Stimulated activated CD4-positive, alpha-beta T cell treated with anti-CD3 and anti-CD28 coated beads, Interleukin-2, amount 100 ng/mL, for 48 hours (primary cell): Measurements from ENCODE around the gene STK40.
A peak's percentile ranks its signal among the peaks of the same experiment; 100 is the strongest.

ENCODE experiments used
- DNase-seq, 2 donors: peaks; one replicate each; pipeline ENCODE4 v3.0.0-alpha.2; 2020

The STK40 gene

DNA sequence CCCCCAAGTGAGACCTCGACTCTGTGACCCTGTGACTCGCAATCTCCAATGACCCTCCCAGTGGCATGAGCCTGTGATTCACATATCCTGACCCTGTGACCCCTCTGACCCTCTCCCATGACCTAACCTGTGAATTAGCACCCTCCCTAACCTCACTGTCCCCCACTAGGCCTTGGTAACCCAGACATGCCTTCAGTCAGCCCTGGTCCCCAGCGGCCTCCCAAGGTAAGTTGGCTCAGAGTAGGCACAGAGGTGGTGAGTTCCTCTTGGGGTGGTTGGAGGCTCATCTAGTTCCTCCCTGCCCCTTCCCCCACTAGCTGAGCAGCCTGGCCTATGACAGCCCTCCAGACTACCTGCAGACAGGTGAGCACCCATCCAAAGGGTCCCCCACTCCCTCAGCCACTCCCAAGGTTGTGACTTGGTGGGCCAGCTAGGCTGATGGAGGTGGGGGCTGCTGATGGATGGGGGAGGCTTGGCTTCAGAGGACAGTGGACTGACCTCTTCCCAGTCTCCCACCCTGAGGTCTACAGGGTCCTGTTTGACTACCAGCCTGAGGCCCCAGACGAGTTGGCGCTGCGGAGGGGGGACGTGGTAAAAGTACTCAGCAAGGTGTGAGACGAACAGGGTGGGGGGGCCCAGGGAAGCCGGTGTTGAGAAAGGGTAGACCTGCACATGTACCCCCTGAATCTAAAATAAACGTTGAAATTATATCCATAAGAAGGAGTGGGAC, 78.0 kb downstream of the STK40 start:
- no peak for DNase-seq

DNA sequence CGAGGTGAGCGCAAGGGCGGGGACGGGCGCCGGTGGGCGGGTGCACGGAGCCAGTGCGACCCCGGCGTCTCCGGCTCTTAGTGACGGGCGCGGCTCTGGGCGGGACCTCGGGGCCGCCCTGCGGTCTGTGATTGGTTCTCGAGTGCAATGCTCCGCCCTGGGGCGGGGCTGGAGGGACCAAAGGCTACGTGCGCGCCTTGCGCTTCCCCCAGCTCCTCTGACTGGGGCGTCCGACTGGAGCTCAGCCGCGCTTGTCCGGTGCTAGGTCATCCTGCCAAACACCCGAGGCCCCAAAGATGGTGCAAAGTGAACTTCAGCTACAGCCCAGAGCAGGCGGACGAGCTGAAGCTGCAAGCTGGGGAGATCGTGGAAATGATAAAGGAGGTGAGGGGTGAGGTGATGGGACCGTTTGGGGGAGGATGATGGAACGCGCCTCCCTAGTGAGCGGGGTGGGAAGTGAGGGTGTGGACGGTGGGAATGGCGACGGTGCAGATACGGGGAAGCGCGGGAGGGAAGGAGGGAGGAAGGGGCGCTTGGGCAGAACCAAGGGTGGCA, 78.7 kb downstream of the STK40 start:
- DNase-seq, result peak; percentile 87 to 91

DNA sequence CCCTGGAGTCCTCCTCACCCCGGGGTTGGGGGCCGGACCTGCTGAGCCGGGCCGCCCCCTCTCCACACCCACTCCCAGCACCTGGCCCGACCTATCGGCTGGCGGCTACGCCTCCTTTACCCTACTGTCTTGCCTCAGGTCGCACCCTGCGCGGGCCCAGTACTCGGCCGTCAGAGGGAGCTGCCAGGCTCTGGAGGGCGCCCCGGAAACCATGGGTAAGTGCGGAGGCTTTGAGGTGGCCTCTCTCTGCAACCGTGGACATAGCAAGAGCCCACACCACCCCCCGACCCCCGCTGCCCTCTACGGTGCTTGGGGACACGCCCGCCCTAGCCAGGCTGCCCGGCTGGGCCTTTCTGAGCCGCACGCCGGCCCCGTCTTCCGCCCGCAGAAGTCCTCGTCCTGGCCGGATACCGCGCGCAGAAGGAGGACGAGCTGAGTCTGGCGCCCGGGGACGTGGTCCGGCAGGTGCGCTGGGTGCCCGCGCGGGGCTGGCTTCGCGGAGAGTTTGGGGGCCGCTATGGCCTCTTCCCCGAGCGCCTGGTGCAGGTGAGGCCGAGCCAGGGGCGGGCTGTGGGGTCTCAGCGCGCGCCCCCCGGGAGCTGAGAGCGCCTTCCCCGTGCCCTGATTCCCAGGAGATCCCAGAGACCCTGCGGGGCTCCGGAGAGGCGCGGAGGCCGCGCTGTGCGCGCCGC, 79.4 kb downstream of the STK40 start, which contains the start of gene SH3D21:
TSS of gene SH3D21 (plus strand) at position 159 of the 692 bp plus-strand sequence. CDS start at position 212, 53 bp downstream.
- DNase-seq, result no peak

DNA sequence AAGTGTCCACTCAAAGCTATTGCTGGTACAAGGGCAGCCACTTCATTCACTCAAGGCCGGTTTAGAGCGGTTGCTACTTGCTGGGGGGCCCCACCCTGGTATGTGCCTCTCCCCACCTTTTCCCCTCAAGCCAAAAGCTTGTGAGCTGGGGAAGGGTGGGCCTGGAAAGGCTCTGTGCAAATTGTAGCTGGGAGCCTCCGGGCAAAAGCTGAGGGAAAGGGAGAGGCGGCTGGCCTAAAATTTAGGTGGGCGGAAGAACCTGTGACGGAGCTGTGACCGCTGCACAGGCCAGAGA, 79.9 kb downstream of the STK40 start:
- DNase-seq, result no peak

DNA sequence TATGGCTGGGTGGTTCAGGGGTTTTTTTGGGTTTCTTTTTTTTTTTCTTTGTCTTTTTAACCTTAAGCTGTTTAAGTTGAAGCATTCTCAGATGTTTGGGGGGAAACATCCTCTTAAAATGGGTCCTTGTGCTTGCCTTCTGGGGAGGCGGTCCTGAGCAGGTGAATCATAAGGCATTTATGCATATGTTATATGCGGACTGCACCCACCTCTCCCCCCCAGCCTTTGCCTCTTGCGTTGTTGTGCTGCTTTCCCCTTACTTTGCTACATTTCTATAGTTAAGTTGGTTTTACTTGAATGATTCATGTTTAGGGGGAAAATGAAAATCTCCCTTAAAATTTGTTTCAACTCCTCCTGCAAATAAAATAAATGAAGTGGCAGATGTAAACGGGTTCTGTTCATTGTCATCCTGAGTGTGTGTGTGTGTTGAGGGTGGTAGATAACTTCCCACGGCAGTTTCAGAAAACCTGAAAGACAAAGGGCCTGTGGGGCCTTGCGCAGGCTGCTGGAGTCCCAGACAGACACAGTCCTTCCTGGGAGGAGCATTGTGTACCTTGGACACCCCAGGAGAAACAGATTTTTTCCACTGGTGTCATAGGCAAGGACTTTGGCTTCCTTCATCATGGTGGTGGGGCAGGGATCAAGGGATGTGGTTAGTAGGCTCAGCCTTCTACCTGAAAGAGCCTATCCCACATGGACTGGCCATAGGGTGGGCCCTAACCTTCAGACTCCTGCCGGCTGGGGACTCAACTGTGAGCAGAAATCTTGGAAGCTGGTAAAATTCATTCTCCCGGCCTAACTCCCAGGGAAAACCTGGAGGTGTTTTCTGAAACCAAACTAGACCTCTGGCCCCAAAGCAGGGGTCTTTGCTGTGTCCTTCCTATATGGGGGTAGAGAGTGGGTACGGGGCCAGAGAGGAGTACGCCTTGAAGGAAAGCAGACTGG, 80.5 kb downstream of the STK40 start:
- DNase-seq, result no peak

DNA sequence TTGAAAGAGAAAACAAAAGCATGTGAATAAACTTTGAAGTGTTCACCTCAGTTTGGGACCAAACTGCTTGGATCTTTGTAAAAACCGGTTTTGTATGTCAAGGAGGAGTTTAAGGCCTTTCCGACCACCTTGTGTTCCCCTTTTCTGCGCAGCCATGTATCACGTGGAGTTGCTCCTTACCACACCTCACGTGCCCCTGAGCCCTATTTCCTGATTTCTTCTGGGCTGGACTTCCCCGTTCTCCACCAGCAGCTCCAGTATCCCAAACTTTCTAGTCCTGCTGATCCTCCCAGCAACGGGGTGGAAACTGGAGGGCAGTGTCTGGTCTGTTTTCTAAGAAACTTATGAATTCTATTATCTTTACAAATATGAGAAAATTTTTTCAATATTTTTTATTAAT, 81.2 kb downstream of the STK40 start:
- DNase-seq, result no peak

DNA sequence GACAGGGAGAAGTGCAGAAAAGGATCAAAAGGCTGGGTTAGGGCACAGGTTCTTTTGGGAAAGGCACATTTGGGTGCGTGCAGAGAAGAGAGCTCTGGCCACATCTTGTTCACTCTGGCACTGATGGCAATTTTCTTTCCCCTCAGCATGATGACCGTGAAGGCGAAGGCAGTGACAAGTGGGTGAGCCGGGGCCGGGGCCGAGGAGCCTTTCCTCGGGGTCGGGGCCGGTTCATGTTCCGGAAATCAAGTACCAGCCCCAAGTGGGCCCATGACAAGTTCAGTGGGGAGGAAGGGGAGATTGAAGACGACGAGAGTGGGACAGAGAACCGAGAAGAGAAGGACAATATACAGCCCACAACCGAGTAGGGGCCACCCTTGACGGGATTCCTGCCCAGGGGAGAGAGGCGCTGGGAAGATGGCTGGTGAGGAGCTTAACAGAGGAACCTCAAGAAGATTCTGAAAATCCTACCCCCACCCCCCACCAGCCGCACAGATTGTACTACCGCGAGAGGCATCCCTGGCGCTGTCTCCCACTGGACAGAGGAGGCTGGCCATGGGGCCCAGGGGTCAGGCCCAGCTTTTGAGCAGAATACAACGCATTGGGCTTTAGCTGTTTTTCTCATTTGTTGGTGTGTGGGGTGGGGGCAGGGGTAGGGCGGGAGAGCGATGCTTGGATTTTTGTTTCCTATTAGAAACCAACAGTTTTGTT, 81.9 kb downstream of the STK40 start:
- DNase-seq, result no peak

DNA sequence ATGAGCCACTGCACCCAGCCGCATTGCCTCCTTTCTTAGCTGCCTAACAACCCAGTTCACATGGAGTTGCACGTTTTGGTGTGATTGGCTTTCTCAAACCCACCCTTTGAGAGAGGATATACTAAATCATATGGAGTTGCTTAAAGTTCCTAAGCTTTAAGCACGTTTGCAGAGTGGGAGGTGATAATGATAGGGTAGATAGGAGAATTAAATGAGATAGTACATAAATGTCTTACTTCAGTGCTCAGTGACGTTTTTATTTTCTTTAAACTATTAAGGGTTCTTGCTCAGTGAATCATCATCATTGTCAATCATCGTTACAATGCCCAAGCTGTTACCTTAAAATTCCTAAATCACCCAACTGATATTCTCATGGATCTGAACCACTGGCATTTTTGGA, 82.5 kb downstream of the STK40 start:
- no peak for DNase-seq

DNA sequence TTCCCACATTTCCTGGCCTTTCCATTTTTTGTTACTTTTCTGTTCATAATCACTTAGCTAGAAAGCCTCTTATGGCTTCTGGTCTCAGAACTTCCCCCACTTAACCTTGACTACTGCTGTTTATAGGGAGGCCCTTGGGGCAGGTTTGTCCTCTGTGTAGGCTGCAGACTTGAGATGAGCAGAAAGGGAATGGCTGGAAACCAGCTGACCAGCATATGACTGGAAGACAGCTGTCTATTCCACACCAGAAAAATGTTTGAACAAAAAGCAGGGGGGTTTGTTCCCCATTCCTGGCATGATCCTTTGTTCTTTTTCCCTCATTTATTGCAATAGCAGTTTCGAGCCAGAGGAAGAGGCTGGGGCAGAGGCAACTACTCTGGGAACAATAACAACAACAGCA, 84.5 kb downstream of the STK40 start:
- DNase-seq, result no peak

DNA sequence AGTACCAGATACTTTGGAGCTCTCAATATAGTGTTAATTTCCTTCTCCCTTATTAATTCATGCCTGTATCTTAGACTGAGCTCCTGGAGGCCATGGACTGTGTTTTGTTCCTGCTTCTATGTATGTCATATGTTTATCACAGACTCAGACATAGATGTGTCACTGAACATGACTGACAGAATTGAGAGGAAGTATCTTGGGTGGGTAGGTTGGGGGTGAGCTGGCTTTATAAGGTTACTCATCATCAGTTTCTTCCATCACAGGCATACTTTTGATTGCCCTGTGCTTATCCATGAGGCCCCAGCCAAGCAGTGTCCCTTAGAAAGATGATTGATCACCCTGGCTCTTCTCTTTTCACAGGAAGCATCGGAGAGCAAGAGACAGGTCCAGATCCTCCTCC, 85.2 kb downstream of the STK40 start:
- no peak for DNase-seq

DNA sequence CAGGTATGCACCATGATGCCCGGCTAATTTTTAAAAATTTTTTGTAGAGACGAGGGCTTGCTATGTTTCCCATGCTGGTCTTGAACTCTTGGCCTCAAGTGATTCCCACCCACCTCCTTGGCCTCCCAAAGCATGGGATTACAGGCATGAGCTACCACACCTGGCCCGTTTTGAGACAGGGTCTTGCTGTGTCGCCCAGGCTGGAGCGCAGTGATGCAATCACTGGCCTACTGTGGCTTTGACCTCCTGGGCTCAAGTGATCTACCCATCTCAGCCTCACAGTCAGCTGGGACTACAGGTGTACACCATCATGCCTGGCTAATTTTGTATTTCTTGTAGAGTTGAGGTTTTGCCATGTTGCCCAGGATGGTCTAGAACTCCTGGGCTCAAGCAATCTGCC, 87.1 kb downstream of the STK40 start:
- DNase-seq, result no peak

DNA sequence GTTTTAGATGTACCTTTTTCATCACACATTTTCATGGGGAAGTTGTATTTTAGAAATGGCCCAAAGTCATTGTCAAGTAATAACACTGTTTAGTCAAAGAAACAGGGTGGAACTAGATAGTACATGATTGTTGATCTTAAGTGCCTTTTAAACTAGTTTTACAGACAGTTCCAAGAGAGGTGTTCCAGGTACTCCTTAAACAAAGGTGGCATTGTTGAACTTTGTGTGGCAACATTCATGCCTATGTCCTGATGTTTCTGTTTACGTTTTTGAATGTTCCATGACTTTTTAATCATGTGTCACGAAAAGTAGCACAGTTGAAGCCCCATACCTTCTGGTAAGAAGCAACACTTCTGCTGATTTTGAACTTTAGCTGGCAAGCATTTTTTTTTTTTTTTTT, 88.7 kb downstream of the STK40 start:
- DNase-seq, result no peak

DNA sequence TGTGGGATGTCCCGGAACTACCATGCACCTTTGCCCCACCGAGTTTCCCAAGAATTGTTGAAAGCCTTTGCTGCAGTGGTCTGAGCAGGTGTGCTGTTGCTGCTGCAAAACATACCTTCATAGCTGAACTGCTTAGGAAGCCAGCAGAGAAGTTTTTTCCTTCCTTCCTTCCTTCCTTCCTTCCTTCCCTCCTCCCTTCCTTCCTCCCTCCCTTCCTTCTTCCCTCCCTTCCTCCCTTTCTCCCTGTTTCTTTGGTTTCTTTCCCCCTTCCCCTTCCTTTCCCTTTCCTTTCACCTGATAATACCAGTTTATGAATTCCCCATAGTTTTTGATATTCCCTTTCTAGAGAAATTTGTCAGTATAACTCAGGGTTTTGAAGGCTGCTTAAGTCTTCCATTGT, 90.3 kb downstream of the STK40 start:
- no peak for DNase-seq
